Endometrial microvascular endothelial cells (primary cell): Measurements from ENCODE around the gene U2AF1L4. TPM values are rescaled to one million over a fixed set of nuclear protein-coding genes. Genes with fewer than 3 reads are reported as not detected.

Source experiments
- in situ Hi-C: cut with HindIII; loops from 2 replicates; pipeline ENCODE4 v1.10.0; 2017; ENCODE audit warnings: low sequenced_read_pairs, low pct_unique_long_range_greater_than_20kb; ENCODE audit errors: inconsistent ontology term
- total RNA-seq: library from RNA; depleted of rRNA; stranded (reverse); fragments of >200 nt; gene quantifications from one replicate; pipeline ENCODE4 v1.2.3, GENCODE V29; 2015; ENCODE audit errors: inconsistent ontology term

The U2AF1L4 gene
- total RNA-seq, 1 donor from 2014 or later, result 7.4 TPM

DNA sequence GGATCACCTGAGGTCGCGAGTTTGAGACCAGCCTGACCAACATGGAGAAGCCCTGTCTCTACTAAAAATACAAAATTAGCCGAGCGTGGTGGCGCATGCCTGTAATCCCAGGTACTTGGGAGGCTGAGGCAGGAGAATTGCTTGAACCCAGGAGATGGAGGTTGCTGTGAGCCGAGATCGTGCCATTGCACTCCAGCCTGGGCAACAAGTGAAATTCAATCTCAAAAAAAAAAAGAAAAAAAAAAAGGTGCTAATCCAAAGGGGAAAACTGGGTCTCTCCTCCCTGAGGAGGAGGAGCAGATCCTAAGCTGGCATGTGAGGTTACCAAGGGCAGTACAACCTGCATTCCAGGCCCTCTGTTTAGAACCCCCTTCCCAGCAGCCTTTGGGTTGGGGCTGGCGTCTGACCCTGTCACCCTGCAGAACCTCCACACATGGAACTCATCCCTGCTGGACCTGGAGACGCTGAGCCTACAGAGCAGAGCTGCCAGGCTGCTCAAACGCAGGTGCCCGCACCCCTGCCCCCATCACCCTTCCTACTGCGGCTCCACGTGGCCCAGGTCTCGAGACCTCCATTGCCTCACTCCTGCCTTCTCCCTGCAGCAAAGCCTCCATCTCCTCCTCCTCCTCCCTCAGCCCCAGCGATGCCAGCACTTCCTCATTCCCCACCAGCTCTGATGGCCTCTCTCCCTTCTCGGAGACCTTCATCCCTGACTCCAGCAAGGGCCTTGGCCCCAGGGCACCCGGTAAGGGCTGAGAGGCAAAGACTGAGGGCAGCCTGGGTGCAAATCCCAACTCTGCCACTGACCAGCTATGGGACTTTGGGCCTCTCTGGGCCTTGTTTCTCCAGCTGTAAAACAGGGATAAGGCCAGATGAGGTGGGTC, 19.5 kb upstream of the U2AF1L4 start:
- in situ Hi-C loops, result no loop called here

DNA sequence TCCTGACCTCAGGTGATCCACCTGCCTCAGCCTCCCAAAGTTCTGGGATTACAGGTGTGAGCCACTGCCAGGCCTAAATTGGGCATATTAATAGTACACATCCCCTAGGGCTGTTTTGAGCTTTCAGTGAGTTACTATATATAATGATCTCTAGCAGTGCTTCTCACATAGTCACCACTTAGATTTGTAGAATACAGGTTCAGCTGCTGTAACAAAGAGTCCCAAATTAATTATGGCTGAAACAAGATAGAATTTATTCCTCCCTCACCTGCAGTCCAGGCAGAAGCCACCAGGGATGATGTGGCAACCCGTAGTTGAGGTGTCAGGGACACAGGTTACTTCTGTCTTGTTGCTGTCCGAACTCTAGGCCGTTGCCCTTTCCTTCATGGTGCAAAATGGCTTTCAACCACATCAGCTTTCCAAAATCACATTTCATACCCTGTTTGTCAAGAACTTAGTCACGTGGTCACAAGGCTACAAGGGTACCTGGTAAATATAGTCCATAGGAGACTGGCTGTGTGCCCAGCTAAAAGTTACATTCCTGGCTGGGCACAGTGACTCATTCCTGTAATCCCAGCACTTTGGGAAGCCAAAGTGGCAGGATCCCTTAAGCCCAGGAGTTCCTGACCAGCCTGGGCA, 15.6 kb upstream of the U2AF1L4 start:
- in situ Hi-C loops, result no loop called here

DNA sequence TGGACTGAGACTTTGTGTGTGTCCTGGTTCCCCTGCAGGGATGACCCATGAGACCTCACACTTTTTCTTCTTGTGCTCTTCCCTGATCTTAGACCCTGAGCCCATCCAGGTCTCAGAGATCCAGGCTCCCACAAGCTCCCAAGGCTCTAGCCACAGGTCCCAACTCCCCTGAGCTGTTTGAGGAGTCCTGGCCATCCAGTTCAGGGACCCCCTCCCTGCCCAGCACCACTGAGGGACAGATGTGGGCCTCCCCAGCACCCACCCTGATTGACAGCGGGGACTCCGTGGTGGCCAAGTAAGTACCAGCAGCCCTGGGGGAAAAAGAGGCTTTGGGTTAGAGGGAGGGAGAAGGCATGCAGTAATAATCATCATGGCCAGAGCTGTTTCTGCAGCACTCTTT, 14.5 kb upstream of the U2AF1L4 start:
- in situ Hi-C loops, result no loop called here

DNA sequence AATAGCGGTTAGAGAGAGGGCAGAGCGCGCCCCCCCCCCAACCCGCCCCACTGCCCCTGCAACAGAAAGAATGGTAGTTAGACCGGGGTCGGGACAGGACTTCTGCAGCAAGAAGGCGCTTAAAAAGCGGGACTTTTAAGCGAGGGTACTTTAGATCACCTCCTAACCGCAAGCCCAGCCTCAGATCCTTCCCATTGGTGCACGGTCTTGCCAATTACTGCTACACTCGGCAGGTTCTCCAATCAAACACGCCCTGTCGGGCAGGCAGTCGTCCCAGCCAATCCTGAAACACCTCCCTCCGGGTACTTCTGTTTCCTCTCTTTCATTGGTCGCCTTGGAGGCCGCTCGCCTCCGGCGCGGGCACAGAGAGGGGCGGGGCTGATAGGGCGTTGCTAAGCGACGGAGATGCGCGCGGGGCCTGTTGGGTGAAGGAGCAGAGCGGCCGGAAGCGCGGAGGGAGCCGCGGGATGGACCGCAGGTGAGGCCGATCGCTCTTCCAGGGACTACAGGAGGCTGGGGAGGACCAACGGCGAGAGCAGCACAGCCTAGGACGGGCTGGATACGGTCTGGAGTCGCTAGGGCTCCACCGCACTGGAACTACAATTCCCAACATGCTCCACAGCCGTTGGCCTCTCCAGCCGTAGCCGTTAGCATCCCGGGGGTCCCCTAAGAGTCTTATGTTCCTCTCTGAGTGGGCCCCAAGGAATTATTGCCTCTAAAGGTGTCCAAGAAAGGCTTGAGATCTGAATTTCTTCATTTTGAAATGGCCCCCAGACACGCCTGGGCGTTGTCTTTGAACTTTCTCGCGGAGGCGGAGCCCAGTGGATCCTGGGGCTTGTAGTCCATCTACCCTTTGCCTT, 12.8 kb upstream of the U2AF1L4 start, which contains the start of gene PROSER3:
Gene PROSER3 (plus strand): TSS at position 428 of the 860 bp plus-strand sequence. CDS start 40 bp downstream, at position 468.
- in situ Hi-C loops, result no loop called here

DNA sequence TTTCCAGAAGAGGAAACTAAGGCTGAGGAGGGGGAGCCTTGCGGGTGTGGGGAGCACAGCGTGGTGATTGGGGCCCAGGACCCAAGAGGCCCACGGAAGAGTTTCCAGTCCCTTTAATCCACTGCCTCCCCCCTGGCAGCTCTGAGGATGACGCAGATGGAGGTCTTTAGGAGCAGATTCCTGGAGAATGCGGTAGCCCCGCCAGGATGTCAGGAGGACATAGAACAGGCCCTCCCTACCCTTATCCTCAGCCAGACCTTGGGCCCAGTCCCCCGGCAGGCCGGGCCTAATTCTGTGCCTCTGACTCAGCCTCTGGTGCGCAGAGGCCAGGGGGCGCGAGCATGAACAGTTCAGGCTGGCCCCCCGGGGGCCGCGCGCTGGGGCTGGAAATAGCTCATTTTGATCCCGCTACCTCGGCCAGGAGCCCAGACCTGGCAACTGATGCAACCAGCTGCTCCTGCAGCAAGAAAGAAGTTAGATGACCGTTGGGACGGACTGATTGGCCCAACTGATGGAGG, 12.1 kb upstream of the U2AF1L4 start:
- in situ Hi-C loops, result no loop called here

DNA sequence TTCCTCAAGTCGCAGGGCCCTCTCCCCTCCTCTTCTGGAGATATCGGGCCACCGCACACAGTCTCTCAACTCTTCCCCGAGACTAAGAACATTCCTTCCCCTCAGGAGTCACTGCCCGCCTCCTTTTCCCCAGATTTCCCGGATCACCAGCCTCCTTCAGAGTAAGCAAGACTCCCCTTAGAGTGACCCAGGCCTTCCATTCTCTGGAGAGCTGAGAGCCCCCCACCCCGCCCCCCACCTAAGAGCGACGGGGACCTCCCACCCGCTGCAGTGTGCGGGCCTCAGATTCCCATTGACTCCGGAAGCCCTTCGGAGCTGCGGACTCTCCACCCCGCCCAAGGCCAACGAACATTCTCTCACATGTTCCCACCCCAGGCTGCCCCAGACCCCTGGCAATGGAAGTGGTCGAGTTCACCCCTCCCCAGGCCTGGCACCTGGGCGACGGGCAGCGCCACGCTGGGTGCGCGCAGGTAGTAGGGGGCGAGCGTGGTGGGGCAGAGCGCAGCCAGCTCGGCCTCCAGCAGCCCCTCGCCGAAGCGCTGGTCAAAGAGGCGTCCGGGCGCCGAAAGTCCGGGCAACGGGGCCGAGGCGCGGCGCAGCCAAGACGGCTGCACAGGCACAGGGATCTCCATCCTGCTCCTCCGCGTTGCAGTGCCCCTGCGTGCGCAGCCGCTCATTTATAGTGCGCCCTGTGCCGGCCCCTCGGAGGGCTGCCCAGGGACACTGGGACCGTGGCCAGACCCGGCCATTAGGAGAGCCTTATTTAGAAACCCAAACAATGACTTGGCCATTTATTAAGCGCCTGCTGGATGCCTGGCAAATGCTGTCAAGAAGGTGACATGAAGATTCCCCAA, 11.4 kb upstream of the U2AF1L4 start, which contains the start of gene HSPB6:
Gene HSPB6 (minus strand): TSS at position 653 of the 854 bp plus-strand sequence. CDS start 21 bp downstream, at position 632.
- in situ Hi-C loops, result no loop called here

DNA sequence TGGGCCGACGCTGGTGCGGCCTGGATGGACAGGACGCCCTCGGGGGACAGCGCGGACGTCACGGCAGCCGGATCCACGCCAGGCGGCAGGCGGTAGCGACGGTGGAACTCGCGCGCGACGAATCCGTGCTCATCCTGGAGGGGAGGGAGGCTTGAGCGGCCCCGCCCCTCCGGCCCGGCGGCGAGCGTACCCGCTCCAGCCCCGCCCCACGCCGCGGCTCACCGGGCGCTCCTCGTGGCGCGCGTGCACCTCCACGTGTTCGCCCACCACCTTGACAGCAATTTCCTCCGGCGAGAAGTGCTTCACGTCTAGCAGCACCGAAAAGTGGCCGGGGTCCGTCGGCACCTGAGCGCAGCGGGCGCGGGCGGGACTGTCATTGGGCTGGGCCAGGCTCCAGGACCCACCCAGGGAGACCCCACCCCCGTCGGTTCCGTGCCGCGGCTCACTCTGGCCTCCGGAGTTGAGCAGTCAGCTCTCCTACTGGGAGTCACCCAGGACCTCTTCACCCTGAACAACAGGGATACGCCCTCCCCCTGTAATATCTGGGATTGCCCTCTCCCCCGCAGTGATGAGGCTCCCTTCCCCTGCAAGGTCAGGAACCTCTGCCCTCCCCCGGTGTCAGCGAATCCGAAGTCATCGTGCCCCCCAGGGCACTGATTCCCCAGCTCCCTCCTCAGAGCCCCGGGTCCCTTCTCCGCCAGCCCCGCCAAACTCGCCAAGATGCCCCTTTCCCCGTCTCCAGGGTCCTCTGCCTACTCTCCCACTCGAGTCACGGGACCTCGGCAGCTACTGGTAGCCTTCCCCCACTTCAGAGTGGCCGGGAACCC, 10.5 kb upstream of the U2AF1L4 start:
- in situ Hi-C loops, result no loop called here

DNA sequence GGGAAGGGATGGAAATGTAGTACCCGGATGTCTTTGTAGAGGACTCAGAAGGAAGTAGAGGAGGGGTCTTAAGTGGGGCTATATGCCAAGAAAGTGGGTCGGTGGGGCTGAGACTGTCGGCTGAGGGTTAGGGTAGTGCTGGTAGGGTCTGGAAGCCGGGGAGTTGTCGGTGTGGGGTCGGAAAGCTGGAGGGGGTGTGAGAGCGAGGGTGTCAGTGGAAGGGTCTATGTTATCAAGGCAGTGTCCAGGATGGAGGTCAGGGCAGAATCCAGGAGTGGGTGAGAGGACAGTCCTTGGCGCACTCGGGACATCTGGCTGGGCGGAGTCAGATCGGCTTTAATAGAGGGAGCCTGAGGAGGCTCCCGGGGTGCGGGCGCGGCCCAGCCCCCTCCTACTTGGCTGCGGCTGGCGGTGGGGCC, 9.9 kb upstream of the U2AF1L4 start:
- in situ Hi-C loops, result no loop called here

DNA sequence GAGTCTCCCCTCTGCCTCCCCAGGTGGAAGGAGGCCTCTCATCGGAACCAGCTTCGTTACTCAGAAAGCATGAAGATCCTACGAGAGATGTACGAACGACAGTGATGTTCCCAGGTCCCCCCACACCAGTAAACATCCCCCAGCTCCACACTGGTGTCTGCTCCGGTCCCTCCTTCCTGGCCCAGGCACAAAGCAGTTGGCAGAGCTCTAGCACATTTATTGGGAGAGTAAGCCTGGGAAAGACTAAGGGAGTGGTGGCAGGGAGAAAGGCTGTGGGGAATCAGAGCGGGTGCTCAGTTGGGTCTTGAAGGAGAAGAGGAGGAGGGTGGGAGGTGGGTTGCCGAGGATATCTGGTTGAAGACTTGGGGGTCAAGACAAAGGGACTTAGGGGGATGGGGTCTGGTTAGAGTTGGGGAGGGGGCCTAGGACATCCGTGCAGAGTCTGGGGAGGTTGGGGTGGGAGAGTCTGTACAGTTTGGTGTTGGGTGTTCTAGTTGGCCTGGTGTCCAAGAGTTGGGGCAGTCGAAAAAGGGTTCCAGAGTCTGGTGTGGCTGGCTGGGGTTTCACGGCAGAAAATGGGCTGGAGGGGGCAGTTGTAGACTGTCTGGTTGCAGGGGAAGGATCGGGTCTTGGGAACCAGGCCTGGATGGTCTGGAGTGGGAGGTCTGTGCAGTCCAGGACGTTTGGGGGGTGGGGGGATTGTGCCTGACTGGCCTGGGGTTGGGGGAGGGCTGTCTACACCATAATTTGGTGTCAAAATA, 9.3 kb upstream of the U2AF1L4 start:
- in situ Hi-C loops, result no loop called here

DNA sequence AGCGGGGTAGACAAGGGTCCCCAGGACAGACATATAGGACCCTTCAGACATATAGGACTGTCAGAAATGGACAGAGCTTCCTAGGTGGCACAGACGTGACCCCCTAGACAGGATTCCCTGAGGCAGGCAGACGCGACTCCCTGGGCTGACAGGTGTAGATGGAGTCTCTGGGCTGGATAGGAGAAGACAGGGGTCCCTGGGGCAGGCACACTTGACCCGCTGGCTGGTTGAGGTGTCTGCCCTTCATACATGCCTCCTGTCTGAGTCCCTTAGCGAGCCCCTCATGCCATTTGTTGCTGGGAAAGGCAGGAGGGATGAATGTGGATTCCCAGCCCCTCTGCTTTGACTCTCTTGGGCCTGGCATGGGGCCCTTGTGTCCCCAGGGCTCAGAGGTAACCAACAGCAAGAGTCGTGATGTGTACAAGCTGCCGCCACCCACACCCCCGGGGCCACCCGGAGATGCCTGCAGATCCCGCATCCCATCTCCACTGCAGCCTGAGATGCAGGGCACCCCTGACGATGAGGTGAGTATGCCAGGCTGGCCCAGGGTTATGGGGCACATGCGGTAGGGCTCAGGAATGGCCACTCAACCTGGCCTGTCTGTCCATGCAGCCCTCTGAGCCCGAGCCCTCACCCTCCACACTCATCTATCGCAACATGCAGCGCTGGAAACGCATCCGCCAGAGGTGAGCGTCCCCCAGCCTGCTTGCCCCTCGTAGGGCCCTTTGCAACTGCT, 8.6 kb upstream of the U2AF1L4 start:
- in situ Hi-C loops, result no loop called here

DNA sequence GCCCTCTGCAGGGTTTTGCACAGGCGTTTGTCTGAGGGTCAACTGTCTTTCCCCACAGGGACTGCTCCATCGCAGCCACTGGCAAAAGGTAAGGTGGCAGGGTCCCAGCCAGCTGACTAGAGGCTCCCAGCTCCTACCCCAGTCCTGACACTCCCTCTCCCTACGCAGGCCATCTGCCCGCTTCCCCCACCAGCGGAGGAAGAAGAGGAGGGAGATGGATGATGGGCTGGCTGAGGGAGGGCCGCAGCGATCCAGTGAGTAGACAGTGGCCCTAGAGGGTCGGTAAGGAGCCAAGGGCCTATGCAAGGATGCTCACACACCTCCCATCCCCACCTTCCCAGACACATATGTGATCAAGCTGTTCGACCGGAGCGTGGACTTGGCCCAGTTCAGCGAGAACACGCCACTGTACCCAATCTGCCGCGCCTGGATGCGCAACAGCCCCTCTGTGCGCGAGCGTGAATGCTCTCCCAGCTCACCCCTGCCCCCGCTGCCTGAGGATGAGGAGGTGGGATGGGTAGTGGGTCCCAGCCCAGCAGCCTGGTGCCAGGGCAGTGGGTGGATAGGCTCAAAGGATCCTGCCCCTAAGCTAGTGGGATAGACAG, 7.6 kb upstream of the U2AF1L4 start:
- in situ Hi-C loops, result no loop called here

DNA sequence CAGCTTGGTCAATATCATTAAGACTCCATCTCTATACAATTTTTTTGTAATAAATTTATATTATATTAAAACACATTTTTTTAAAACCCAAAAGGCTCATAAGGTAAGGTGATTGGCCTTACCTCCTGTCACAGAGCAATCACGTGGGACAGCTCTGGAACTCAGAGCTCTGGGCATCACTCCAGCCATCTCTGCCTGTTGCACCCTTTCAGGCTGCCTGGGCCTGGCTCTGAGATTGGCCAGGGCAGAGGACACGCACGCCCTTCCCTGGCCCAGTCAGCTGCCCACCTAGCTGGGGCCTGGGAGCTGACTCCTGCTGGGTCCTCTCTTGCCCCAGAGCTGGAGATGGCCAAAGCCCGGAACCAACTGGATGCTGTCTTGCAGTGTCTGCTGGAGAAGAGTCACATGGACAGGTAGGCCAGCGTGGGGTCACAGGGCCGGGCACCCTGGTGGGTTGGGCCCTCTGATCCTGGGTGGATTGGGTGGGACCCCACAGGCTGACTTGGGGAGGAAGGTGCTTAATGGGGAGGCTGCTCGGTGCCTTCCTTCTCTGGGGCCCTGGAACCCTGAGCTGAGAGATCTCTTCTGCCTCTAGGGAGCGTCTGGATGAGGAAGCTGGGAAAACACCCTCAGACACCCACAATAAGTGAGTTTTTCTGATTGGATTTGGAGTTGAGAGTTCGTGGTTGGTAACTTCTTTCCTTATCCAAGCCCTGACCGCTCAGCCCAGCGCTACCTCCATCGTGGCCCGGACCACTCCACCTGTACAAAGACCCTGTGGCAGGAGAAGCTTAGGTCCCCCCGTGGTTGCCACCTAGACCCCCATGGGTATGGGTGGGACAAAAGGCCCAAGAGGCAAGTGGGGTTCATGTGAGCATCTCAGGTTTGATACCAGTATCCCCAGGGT, 6.9 kb upstream of the U2AF1L4 start:
- in situ Hi-C loops, result no loop called here

DNA sequence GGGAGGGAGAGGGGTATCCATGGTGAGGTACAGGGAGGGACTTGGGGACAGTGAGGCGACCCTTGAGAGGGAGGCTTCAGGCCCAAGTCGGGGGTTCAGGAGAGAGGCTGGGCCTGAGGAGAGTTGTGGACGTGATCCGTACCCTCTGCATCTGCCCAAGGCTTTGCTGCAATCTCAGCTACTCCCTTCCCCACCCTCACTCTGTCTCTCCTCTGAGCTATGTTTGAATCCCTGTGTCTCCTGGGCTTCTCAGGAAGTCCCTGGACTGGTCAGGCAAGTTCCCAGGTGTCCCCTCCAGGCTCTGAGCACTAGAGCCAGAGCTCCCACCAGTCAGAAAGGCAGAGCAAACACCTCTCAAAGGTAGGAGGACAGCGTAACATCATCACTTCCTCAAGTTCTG, 4.9 kb upstream of the U2AF1L4 start:
- in situ Hi-C loops, result no loop called here

DNA sequence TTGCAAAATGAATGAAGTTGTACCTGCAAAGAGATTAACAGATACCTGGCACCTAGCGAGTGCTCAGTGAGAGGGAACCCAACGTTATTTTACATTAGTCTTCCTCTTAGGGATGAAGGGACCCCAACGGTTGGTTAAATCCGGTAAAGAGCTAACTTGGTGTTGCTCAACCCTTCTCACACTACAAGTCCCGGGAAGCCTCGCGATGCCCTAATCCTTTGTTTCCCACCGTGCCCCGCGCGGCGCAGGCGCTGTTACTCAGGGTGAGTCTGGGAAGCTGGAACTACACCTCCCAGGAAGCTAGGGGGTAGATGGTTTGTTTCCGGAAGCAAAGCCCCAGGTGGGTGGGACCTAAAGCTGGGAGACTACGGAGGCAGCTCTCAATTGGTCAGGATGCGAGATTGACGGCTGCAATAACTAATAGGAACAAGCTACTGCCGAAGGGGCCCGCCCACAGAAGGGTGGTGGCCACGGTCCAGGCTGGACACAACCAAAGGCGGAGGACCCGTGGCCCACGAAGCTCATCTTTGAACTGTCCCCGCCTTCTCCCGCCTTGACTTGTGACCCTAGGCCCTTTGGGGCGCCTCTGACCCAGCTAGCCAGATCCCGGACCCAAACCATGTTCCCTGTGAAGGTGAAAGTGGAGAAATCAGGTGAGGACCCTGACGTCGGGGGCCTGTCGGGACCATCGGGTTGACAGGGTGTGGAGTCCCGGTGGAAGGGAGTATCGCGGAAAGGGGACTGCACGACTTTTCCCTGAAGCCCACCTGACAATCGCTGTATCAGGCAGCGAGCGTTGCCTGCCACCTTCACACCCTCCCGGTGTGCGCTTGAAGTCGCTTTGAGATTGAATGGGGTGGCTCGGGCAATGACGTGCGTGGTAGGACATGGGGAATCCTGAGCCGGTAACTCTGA, 3.1 kb upstream of the U2AF1L4 start, which contains the start of gene LIN37:
Gene LIN37 (plus strand): TSS at position 471 of the 915 bp plus-strand sequence. CDS start 149 bp downstream, at position 620.
- in situ Hi-C loops, result no loop called here
